LNCaP clone FGC (cell line): ENCODE measurements around the gene CXCL17.

Source experiments
- DNase-seq: peaks from one replicate; pipeline ENCODE4 v3.0.0-alpha.2; 2011; ENCODE audit warnings: low read depth
- H3K4me3 ChIP-seq: 2 replicates; pipeline ENCODE4 v1.5.1; 2011; ENCODE audit warnings: mild to moderate bottlenecking, low read depth, low read length, control low read depth
- TF ChIP-seq, protein P1 (sequence below): IDR thresholded peaks from 2 replicates; pipeline ENCODE4 v1.5.1; 2012; ENCODE audit warnings: mild to moderate bottlenecking; ENCODE audit not compliant: control insufficient read depth, insufficient read depth; ENCODE audit errors: extremely low read depth

The CXCL17 gene

DNA sequence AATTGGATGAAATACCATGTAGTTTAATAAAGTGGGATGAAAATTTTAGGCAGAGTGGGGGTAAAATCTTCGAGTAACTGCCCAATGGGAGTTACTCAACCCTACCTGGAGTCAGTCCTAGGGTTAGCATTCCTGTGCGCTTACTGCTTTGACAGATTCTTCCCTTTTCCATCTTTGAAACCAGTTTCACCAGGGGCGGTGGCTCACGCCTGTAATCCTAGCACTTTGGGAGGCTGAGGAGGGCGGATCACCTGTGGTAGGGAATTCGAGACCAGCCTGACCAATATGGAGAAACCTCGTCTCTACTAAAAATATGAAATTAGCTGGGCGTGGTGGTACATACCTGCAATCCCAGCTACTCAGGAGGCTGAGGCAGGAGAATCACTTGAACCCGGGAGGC lies 37.0 kb upstream of the CXCL17 start:
- no peak overlapping the region for H3K4me3 ChIP-seq
- TF ChIP-seq, protein P1, sequence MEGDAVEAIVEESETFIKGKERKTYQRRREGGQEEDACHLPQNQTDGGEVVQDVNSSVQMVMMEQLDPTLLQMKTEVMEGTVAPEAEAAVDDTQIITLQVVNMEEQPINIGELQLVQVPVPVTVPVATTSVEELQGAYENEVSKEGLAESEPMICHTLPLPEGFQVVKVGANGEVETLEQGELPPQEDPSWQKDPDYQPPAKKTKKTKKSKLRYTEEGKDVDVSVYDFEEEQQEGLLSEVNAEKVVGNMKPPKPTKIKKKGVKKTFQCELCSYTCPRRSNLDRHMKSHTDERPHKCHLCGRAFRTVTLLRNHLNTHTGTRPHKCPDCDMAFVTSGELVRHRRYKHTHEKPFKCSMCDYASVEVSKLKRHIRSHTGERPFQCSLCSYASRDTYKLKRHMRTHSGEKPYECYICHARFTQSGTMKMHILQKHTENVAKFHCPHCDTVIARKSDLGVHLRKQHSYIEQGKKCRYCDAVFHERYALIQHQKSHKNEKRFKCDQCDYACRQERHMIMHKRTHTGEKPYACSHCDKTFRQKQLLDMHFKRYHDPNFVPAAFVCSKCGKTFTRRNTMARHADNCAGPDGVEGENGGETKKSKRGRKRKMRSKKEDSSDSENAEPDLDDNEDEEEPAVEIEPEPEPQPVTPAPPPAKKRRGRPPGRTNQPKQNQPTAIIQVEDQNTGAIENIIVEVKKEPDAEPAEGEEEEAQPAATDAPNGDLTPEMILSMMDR = no peak
- no peak for DNase-seq

GRCh38 chr19:42478765-42479311 lies 36.1 kb upstream of the CXCL17 start:
- H3K4me3 ChIP-seq = no peak overlapping the region
- DNase-seq = no peak
- TF ChIP-seq, protein P1 = no peak

GRCh38 chr19:42477933-42478332 lies 35.2 kb upstream of the CXCL17 start:
- TF ChIP-seq, protein P1 = no peak
- no peak for DNase-seq
- no peak overlapping the region for H3K4me3 ChIP-seq

DNA sequence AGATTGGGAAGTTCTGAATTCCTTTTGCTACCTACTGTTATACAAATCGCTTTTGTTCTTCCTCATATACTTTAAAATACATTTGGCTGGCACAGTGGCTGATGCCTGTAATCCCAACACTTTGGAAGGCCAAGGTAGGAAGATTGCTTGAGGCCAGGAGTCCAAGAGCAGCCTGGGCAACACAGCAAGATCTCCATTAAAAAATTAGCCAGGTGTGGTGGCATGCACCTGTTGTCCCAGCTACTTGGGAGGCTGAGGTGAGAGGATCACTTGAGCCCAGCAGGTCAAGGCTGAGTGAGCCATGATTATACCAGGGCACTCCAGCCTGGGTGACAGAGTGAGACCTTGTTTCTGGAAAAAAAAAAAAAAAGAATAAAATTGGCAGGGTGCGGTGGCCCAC lies 34.4 kb upstream of the CXCL17 start:
- no peak for DNase-seq
- H3K4me3 ChIP-seq = no peak overlapping the region
- TF ChIP-seq, protein P1 = no peak

- H3K4me3 ChIP-seq = no peak overlapping the region
- TF ChIP-seq, protein P1 = no peak
- DNase-seq = no peak
These were observed 32.6 kb upstream of the CXCL17 start for GRCh38 chr19:42475366-42475765.

DNA sequence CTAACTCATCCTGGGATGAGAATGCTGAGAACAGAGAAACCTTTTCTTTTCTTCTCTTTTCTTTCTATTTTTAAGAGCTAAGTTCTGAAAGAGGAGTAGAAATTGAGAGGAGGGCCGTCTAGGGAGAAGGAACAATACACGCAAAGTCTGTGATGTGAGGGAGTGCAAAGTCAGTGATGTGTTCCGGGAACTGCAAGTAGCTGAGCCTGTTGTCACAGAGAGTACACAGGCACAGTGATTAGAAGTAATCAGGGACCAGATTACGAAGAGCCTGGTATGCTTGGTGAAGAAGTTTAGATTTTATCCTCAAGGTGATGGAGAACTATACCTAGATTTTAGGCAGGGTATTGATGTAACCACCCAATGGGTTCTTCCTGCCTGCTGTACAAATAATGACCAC lies 32.0 kb upstream of the CXCL17 start:
- DNase-seq = no peak
- H3K4me3 ChIP-seq = no peak overlapping the region
- TF ChIP-seq, protein P1 = no peak

DNA sequence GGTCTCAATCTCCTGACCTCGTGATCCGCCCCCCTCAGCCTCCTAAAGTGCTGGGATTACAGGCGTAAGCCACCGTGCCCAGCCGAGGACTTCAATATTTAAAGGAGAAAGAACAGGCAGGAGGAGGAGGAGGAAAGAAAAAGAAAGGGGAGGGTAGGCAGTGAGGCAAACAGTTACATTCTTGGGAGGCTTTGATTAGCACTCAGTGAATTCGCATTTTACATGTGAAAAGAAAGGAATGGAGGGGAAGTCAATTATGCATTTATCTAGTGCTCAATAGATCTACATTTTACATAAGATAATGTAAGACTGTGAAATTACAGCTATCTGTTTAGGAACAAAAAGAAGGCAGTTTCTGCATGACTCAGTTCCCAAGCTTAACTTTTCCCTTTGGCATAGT lies 30.9 kb upstream of the CXCL17 start:
- H3K4me3 ChIP-seq = no peak overlapping the region
- no peak for DNase-seq

More for the DNA sequence above, 30.9 kb upstream of the CXCL17 start:
- TF ChIP-seq, protein P1 = no peak
